ENCODE measurements around the gene BBS12.

Gene BBS12

GRCh38 chr4:122732329-122733026 is at the start of gene BBS12:
TSS of gene BBS12 (plus strand) at chr4:122732704. CDS start at chr4:122741893, 9,189 bp downstream.
- DNase-seq = peak; percentile 99

DNA sequence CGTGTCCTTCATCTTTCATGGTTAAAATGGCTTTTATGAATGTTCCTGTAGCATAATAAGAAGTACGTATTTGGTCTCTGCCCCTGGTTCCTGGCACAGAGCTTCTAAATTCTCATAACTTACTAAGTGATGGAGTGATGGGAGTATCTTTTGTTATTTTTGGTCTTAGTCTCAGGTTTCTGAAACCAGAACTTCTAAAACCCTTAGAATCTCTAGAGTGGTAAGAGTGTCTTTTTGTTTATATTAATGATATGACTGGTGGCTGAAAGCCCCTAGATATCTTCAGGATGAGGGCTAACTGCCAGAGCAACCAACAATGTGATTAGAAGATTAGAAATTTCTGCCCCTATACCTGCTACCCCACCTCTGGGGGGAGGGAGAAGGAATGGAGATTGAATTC is 45.8 kb upstream of the BBS12 start:
- DNase-seq = no peak

DNA sequence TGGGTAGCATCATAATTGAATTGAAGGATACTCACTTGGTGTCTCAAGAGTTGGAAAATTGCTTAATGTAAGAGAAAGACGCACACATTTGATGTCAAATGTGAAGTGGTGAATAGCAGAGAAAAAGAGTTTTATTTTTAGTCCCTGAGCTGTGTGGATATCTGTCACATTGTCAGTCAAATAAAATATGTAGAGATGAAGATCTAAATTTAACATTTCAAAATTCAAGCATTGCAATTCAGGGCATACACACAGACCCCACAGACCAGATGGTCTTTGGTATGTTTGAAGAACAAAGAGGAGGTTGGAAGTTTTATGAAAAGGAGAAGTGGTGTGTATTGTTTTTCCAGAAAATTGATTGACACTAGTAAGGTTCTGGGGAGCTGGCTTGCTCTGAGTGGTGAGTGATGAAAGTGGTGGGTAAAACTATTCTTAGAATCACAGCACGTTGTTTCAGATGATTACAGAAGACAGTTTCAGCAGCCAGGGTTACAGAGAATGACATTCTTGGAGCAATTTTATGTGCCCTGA is 44.9 kb upstream of the BBS12 start:
- DNase-seq = no peak

GRCh38 chr4:122688529-122689140 is 43.9 kb upstream of the BBS12 start:
- DNase-seq = no peak

DNA sequence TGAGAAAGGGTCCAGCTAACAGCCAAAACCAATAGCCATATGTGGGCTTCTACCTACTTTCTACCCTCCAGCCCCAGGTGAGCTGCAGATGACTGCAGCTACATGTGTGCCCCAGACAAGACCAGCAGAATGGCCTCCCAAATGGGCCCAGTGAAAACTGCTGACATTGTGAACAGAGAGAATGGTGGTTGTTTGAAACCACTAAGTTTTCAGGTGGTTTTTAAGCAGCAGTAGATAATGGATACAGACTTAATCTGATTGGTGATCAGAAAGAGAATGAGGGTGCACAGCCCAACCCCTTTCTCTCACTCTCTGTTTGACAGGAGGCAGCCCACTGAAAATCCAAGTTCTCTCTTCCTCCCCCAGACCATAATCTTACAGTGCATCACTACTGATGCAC is 42.5 kb upstream of the BBS12 start:
- no peak for DNase-seq

- no peak for DNase-seq
Measured at GRCh38 chr4:122691988-122692387, 40.5 kb upstream of the BBS12 start.

DNA sequence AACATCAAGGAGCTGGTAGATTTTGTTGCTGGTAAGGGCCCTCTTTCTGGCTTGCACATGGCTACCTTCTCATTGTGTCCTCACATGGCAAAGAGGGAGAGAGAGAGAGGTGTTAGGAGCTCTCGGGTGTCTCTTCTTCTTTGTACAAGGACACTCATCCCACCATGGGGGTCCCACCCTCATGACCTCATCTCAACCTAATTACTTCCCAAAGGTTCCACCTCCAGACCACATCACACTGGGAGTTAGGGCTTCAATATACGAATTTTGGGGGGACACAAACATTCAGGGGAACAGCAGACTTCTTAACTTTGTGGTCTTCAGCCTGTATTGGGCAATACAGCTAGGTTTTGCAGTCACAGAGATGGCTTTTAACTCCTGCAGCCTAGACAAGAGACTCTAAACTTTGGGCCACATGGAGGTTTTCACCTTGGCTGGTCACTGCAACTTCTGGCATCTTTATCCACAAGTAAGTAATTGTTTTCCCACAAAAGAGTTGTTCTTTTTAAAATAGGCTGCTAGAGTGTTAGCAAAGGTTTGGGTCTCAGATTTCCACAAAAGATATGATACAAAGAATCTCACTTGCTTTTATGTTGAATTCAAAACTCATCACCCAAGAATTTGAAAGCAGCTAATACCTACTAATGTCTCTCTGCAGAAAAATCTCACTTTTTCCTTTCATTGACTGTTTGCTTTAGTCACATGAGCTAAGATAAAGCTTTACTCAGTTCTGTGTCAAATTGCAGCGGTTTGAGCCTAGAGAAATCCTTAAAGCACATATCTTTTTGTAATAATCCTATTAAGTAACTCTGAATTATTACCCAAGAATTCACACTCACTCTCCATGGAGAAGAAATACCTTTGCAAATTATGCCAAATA is 39.6 kb upstream of the BBS12 start:
- no peak for DNase-seq

DNA sequence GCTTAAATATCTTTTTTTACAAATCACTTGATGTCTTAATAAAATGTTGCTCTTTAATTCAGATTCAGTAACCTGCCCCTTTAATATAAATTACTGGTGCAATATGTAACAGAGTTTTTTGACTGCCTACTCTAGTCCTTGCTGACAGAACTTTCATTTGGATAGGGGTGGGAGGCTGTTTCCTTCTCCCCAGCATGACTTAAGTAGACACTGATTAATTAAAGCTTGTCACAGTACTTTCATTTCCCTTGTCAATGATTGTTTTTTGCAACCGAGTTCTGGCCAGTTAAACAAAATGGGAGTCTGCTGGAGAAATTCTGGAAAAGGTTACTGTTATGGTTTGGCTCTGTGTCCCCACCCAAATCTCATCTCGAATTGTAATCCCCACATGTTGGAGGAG is 37.3 kb upstream of the BBS12 start:
- no peak for DNase-seq

DNA sequence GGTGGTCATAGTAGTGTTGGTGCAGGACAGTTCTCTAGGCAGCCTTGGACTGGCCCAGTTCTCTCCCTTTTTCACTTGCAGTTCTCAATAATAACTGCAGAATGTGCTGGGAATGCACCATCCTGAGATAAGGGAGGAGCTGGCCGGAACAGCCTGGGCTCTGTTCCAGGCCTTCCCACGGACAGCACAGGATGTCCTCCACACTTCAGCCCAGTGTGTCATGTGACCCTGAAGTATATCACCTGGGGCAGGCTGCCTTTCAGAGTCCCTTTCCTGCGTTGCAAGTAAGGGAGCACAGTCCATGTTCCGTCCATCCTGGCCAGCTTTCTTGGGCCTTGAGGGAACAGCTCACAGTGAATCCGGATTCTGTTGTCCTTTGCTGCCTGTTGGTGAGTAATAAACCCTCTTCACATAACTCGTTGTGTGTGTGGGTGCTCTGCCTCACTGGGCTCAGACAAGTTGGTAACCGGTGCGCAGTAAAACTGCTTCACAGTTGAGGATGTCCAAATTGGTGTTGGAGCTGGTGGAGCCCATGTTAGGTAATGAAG is 32.3 kb upstream of the BBS12 start:
- DNase-seq = peak; percentile 67

DNA sequence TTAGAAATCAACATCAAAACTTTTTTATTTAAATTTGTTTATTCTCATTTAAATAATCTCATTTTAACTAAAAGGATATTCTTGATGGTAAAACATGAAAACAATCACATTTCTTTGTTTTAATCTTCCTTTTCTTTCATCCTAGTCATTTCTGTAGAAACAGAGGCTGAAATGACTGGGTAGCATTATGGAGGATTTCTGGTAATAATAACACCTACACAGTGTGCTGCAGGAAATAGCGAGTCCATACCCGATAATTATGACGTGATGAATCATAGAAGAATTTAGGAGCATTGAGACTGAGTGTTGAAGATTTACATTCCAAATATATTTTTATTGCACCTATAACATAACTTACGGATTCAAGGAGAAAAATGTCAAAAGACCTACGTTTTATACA is 31.4 kb upstream of the BBS12 start:
- DNase-seq = no peak

- no peak for DNase-seq
Measured at GRCh38 chr4:122701965-122702364, 30.5 kb upstream of the BBS12 start.

DNA sequence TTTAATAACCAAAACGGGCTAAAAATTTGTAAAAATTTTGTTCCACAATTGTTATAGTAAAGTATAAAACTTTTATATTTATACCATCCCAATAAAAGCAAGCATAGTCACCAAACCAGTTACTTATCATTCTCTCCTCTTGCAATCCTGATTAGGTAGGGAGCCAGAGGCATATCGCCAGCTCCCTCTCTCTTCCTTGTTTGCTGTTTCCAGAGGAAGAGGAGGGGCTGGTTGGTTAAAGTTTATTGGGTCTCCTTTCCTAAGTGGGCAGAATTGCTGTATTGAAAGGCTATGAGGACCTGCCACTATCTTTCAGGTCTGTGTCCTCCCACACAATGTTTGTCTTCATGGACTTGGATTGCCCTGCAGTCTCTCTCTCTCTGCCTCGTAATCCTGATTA is 29.6 kb upstream of the BBS12 start:
- no peak for DNase-seq

DNA sequence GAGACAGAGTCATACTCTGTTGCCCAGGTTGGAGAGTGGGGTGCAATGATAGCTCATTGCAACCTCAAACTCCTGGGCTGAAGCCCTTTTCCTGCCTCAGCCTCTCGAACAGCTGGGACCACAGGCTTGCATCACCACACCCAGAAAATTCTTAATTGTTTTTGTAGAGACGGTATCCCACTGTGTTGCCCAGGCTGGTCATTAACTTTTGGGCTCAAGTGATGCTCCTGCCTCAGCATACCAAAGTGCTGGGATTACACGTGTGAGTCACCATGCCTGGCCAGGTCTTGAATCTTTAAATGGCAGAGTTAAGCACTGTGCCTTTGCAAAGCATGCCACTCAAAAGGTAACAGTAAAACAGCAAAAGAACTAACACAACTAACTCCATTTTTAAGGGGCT is 28.6 kb upstream of the BBS12 start:
- DNase-seq = no peak

GRCh38 chr4:122705009-122705408 is 27.5 kb upstream of the BBS12 start:
- no peak for DNase-seq

DNA sequence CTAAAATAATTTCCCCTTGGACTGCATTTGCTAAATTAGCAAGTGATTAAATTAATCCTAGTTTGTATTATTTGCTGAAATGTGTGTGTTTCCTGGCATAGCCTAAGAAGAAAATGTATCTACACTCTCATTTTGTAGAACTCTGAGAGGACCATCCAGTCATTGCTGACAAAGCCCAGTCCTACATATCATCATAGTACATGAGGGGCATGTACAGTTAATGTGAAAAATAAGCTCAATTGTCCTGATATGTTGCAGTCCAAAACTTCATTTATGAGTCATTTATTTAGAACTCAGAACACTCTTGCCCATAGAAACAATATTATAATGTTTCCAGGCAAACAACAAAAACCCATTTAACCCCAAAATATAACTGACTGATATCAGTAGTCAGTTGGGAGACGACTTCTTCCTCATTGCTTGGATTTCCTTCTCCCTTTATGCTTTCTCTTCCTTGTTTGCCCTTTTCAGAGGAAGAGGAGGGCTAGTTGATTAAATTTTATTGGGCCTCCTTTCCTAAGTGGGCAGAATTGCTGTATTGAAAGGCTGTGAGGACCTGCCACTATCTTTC is 26.9 kb upstream of the BBS12 start:
- no peak for DNase-seq

GRCh38 chr4:122706511-122706910 is 26.0 kb upstream of the BBS12 start:
- DNase-seq = no peak

- DNase-seq = no peak
Measured at GRCh38 chr4:122707497-122707896, 25.0 kb upstream of the BBS12 start.

- no peak for DNase-seq
Measured at GRCh38 chr4:122709236-122709635, 23.3 kb upstream of the BBS12 start.

GRCh38 chr4:122710434-122711308 is 21.8 kb upstream of the BBS12 start:
- no peak for DNase-seq

DNA sequence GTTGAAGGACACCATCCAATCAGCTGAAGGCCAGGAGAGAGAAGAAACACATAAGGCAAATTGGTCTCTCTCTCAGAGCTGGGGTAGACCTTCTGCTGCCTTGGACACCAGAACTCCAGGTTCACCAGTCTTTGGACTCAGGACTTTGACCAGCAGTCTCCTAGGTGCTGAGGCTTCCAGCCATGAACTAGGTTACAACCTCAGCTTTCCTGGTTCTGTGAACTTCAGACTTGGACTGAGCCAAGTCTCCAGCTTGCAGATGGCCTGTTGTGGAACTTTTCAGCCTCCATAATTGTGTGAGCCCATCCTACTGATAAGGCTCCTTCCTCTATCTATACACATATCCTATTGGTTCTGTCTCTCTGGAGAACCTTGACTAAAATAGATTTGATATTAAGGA is 20.6 kb upstream of the BBS12 start:
- no peak for DNase-seq

DNA sequence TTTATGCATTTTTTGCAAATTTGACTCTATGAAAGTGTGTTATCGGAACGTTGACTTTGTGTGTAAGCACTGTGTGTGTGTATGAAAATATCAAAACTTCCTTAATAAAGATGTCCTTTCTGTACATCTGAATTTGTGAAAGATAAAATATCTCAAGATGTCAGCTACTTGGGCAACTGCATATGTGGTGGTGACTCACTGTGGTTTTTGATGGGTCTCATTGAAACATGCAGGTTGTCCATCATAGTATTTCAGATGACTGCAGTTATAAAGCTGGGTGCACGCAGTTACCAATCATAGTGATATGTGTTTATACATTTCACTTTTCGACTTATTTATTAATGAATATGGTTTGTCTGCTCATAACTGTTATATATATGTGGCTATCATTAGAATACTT is 19.7 kb upstream of the BBS12 start:
- DNase-seq = no peak

- no peak for DNase-seq
Measured at GRCh38 chr4:122715221-122715620, 17.3 kb upstream of the BBS12 start.

Data from kidney glomerular epithelial cell (primary cell).